Retinal pigment epithelial cell (primary cell): Measurements from ENCODE around the gene SH3TC2.

ENCODE experiments used
- DNase-seq: peaks from one replicate; pipeline ENCODE4 v3.0.0-alpha.2; 2010; ENCODE audit warnings: low read depth
- H3K4me3 ChIP-seq: 2 replicates; pipeline ENCODE4 v1.5.1; 2011; ENCODE audit warnings: mild to moderate bottlenecking, low read length, control low read depth, moderate library complexity
- CTCF ChIP-seq: conservative IDR thresholded peaks from 2 replicates; pipeline ENCODE4 v1.5.1; 2011; ENCODE audit warnings: low read depth, low read length, control low read depth, inconsistent platforms

The SH3TC2 gene

GRCh38 chr5:149072791-149073190, 9.9 kb upstream of the SH3TC2 start:
- no peak for DNase-seq
- H3K4me3 ChIP-seq = no peak overlapping the region
- TF ChIP-seq CTCF = no peak

- DNase-seq = no peak
- no peak for TF ChIP-seq CTCF
- no peak overlapping the region for H3K4me3 ChIP-seq
Observed at GRCh38 chr5:149072376-149072775, 9.5 kb upstream of the SH3TC2 start.

GRCh38 chr5:149071756-149072155, 8.9 kb upstream of the SH3TC2 start:
- no peak for TF ChIP-seq CTCF
- H3K4me3 ChIP-seq = no peak overlapping the region
- DNase-seq = no peak

GRCh38 chr5:149071216-149071615, 8.4 kb upstream of the SH3TC2 start:
- no peak overlapping the region for H3K4me3 ChIP-seq
- DNase-seq = no peak
- no peak for TF ChIP-seq CTCF

- no peak for DNase-seq
- no peak overlapping the region for H3K4me3 ChIP-seq
- no peak for TF ChIP-seq CTCF
Observed at GRCh38 chr5:149069711-149070110, 6.8 kb upstream of the SH3TC2 start.

GRCh38 chr5:149063896-149064478, 1.1 kb upstream of the SH3TC2 start:
- no peak for DNase-seq
- H3K4me3 ChIP-seq = no peak overlapping the region

More at GRCh38 chr5:149063896-149064478, 1.1 kb upstream of the SH3TC2 start:
- TF ChIP-seq CTCF = no peak
